Tibial nerve (tissue), 4 donors: Measurements from ENCODE around the gene ST3GAL3.

Source experiments
- CTCF ChIP-seq, 5 experiments: fragments of 200-600 bp in 3 of 5; fragments of 450-650 bp in 2 of 5; sonication (generic) in 3 of 5; IDR thresholded peaks; one replicate each; pipeline ENCODE4 v1.5.1; 2016 to 2019; ENCODE audit warnings: antibody characterized with exemption in 5 of 5, mild to moderate bottlenecking in 3 of 5, moderate library complexity in 2 of 5
- EP300 ChIP-seq, 2 donors: sonication (generic); formaldehyde crosslinking; IDR thresholded peaks; one replicate each; pipeline ENCODE4 v1.6.1; 2017; ENCODE audit warnings: antibody characterized with exemption in 2 of 2, mild to moderate bottlenecking in 1 of 2
- POLR2A ChIP-seq, 2 donors: fragments of 450-650 bp; IDR thresholded peaks; one replicate each; pipeline ENCODE4 v1.6.1; 2017; ENCODE audit warnings: antibody characterized with exemption in 2 of 2, mild to moderate bottlenecking in 2 of 2, moderate library complexity in 2 of 2

DNA sequence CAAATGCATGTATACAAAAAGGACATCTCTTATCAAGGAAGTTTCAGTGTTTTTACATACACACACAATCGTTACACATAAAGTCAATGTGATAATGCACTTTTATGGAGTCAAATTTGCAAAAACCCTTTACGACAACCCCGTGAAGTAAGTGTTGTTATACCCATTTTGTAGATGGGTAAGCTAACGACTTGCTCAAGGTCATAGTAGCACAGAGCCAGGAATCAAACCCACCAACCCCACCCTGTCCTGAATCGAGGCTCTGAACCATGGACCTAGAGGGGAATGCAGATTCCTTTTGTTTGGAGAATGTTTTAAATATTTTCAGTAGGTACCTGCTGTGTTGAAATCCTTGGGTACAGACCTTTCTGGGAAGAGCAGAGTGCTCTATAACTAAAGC lies 148.9 kb downstream of the ST3GAL3 start:
- TF ChIP-seq CTCF (IDR thresholded peaks at IDR 0.05) (no peak), POLR2A (IDR thresholded peaks at IDR 0.05) (no peak), EP300 (IDR thresholded peaks at IDR 0.05) (no peak)
